K562 (cell line): ENCODE results near the gene SCARB2. TPM values are rescaled to one million over a fixed set of nuclear protein-coding genes. Genes with fewer than 3 reads are reported as not detected.

Experiments used
- ATAC-seq: fragments of 200-7000 bp; cut with Tn5 transposase; 3 replicates; pipeline ENCODE4 v1.9.1; 2020; ENCODE audit warnings: moderate library complexity
- BruUV-seq: library from RNA; stranded (reverse); fragments of 400-500 nt; replicated peaks from 2 replicates; lab custom pipeline; 2021; lab: Mats Ljungman, UMichigan
- CTCF ChIA-PET: fragments of 300-600 bp; formaldehyde crosslinking; extraction: SDS; loops from one replicate; lab custom pipeline; 2021; ENCODE audit warnings: low intra/inter-chr PET ratio; lab: Yijun Ruan, JAX
- POLR2A ChIA-PET: fragments of 300-600, 350-650 bp; sonication (Branson Sonifier 250); formaldehyde crosslinking; extraction: SDS; loops from one replicate; lab custom pipeline; 2021; ENCODE audit warnings: antibody characterized with exemption, inconsistent platforms; lab: Yijun Ruan, JAX
- DNase-seq, 4 experiments: peaks; one replicate each; pipeline versions ENCODE4 v3.0.0 to v3.0.0-alpha.2; 2011 to 2018; ENCODE audit warnings: low spot score in 3 of 4, mixed read lengths in 3 of 4; ENCODE audit errors: extremely low read depth in 1 of 4
- FAIRE-seq: peaks from 2 replicates; lab custom pipeline; 2011; peaks lifted over from hg19 to GRCh38; lab: Jason Lieb, UNC
- H2AFZ ChIP-seq: 2 replicates; pipeline ENCODE4 v1.6.0; 2011; ENCODE audit warnings: low read depth, low read length, control low read depth, inconsistent platforms
- H3K27ac ChIP-seq: fragments of 200-600 bp; 3 replicates; pipeline ENCODE4 v1.8.0; 2011; ENCODE audit warnings: low read depth, mild to moderate bottlenecking, control low read depth, inconsistent platforms, low read length, moderate library complexity, mixed read lengths; ENCODE audit errors: extremely low read depth
- H3K27me3 ChIP-seq, 2 experiments: fragments of 300-600 bp in 1 of 2; 2 replicates in 1 of 2; 3 replicates in 1 of 2; pipeline versions ENCODE4 v1.6.0 to v1.8.0; 2011; ENCODE audit warnings: inconsistent platforms in 2 of 2, low read length in 2 of 2, mild to moderate bottlenecking in 1 of 2, mixed read lengths in 1 of 2, moderate library complexity in 1 of 2; ENCODE audit not compliant: control insufficient read depth in 2 of 2, insufficient read depth in 2 of 2
- H3K36me3 ChIP-seq: fragments of 300-600 bp; 3 replicates; pipeline ENCODE4 v1.8.0; 2011; ENCODE audit warnings: mild to moderate bottlenecking, low read length, inconsistent platforms; ENCODE audit not compliant: control insufficient read depth, insufficient read depth
- H3K4me1 ChIP-seq, 2 experiments: fragments of 200-600 bp in 1 of 2; replicated peaks in 1 of 2; 2 replicates in 1 of 2; 3 replicates in 1 of 2; pipeline versions ENCODE4 v1.5.1 to v1.8.0; 2011; ENCODE audit warnings: inconsistent platforms in 2 of 2, low read length in 2 of 2, mild to moderate bottlenecking in 1 of 2, mixed read lengths in 1 of 2, moderate library complexity in 1 of 2; ENCODE audit not compliant: control insufficient read depth in 2 of 2, insufficient read depth in 2 of 2
- H3K4me2 ChIP-seq: 2 replicates; pipeline ENCODE4 v1.6.1; 2011; ENCODE audit warnings: low read length, control low read depth, inconsistent platforms, mixed read lengths; ENCODE audit not compliant: insufficient read depth
- H3K4me3 ChIP-seq: fragments of 200-600 bp; sonication (generic), shearing (Covaris generic); 2 replicates; pipeline ENCODE4 v1.5.1; 2016; ENCODE audit warnings: control low read depth, inconsistent platforms
- H3K79me2 ChIP-seq: fragments of 200-600 bp; 3 replicates; pipeline ENCODE4 v1.8.0; 2011; ENCODE audit warnings: low read length, inconsistent platforms; ENCODE audit not compliant: control insufficient read depth, insufficient read depth
- H3K9ac ChIP-seq, 2 experiments: 2 replicates each; pipeline versions ENCODE4 v1.6.0 to v1.6.1; 2011; ENCODE audit warnings: low read depth in 2 of 2, low read length in 2 of 2, control low read depth in 1 of 2, inconsistent platforms in 1 of 2, mild to moderate bottlenecking in 1 of 2, mixed read lengths in 1 of 2; ENCODE audit not compliant: insufficient read depth in 1 of 2
- H3K9me1 ChIP-seq: one replicate; pipeline ENCODE4 v1.6.0; 2011; ENCODE audit warnings: inconsistent platforms, mild to moderate bottlenecking, low read length, moderate library complexity; ENCODE audit not compliant: control insufficient read depth, insufficient read depth
- H3K9me3 ChIP-seq: replicated peaks from 2 replicates; pipeline ENCODE4 v1.5.1; 2011; ENCODE audit warnings: low read depth, low read length, inconsistent platforms; ENCODE audit not compliant: control insufficient read depth, insufficient read depth
- H4K20me1 ChIP-seq: replicated peaks from 2 replicates; pipeline ENCODE4 v1.6.1; 2011; ENCODE audit warnings: low read length, inconsistent platforms, mixed read lengths; ENCODE audit not compliant: control insufficient read depth, insufficient read depth
- MYBL2 ChIP-seq, 2 experiments: fragments of 450-650 bp in 1 of 2; sonication (generic) in 1 of 2; formaldehyde crosslinking in 1 of 2; IDR thresholded peaks; 2 replicates each; pipeline versions ENCODE4 v1.6.1 to v1.8.1; 2017 to 2022; ENCODE audit warnings: borderline replicate concordance in 1 of 2, inconsistent platforms in 1 of 2, low read depth in 1 of 2, mild to moderate bottlenecking in 1 of 2, missing genetic modification reagents in 1 of 2, moderate library complexity in 1 of 2
- PML ChIP-seq: IDR thresholded peaks from 2 replicates; pipeline ENCODE4 v1.6.1; 2012; ENCODE audit warnings: low read length, inconsistent platforms
- ZNF398 ChIP-seq: fragments of 250-450 bp; sonication (Bioruptor Pico); IDR thresholded peaks from 2 replicates; pipeline ENCODE4 v1.8.0; 2021; ENCODE audit warnings: moderate library complexity, mild to moderate bottlenecking, inconsistent platforms
- in situ Hi-C: fragments of 300-500 bp; cut with MboI; formaldehyde crosslinking; loops from 4 replicates; pipeline ENCODE4 v1.15.0; 2018; ENCODE audit warnings: inconsistent platforms, mixed read lengths
- intact Hi-C: fragments of 100-400 bp; cut with micrococcal nuclease; formaldehyde crosslinking; loops from 2 replicates; pipeline ENCODE4 v1.14.2; 2022
- polyA plus RNA-seq, 8 experiments: library from polyadenylated mRNA; depleted of rRNA in 4 of 8; stranded (reverse) in 5 of 8; unstranded in 3 of 8; fragments of >200 nt; fragmentation: Nextera tagmentation in 2 of 8; fragmentation: Illumina TruSeq in 1 of 8; extraction: Ambion mirVana in 2 of 8; extraction: Trizol in 1 of 8; gene quantifications; 2 replicates each; pipeline versions ENCODE4 v1.2.1 to v1.2.3, GENCODE V29; 2011 to 2014; ENCODE audit warnings: inconsistent platforms in 1 of 8, missing spikeins in 1 of 8
- total RNA-seq, 7 experiments: library from RNA; depleted of rRNA in 6 of 7; stranded (reverse); fragments of >200 nt in 6 of 7; fragmentation: Illumina TruSeq in 2 of 7; extraction: Trizol in 2 of 7; gene quantifications; 2 replicates each; pipeline versions ENCODE4 v1.2.1 to v1.2.3, GENCODE V29; 2011 to 2021; ENCODE audit warnings: low replicate concordance in 1 of 7
- TF ChIP-seq, protein P1 (sequence below): fragments of 450-650 bp; IDR thresholded peaks from 2 replicates; pipeline ENCODE4 v1.6.1; 2014; ENCODE audit warnings: low read depth, mild to moderate bottlenecking, moderate library complexity, borderline replicate concordance

Gene SCARB2
- total and polyA plus RNA-seq, 9 of the 15 experiments (the other 6 are each of a cell fraction or from before 2014, with no cell fraction given), result 6.1 to 25.8 (median 17.8) TPM

DNA sequence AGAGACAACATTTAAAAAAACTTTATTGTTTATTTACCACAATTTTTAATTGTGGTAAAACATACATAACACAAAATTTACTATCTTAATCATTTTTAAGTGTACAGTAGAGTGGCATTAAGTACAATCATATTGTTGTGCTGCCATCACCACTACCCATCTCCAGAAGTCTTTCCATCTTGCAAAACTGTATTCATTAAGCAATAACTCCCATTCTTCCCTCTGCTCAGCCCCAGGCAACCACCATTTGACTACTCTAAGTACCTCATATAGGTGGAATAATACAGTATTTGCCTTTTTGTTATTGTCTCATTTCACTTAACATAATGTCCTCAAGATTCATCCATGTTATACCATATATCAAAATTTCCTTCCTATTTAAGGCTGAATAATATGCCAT is 25.1 kb upstream of the SCARB2 start:
- intact Hi-C loops, result no loop called here
- Histone ChIP-seq H3K4me2 (no peak overlapping the region), H3K36me3 (no peaks in the 10 kb centered on the region; the same call in 2 of the 3 replicates), H2AFZ (no peak overlapping the region), H3K27ac (no peak overlapping the region), H3K9me1 (no peaks in the 10 kb centered on the region), H3K4me3 (no peak overlapping the region), H4K20me1 (no peaks in the 10 kb centered on the region), H3K9me3 (peaks cover 6% of the 10 kb centered on the region; the same call in 1 of the 2 replicates), H3K9ac (no peak overlapping the region), H3K27me3 (no peaks in the 10 kb centered on the region), H3K4me1 (peaks cover 0 to 3% of the 10 kb centered on the region in 2 experiments; a peak in 1 of 5 replicates), H3K79me2 (peaks cover 8% of the 10 kb centered on the region)
- FAIRE-seq (no peak), DNase-seq (no peak), ATAC-seq (no peak)
- no peak for TF ChIP-seq PML
- TF ChIP-seq MYBL2 (IDR thresholded peaks at IDR 0.05; ENCODE audit: low read depth), result no peak
- no peak for TF ChIP-seq MYBL2 (CRISPR knock-in tag; IDR thresholded peaks at IDR 0.05; ENCODE audit: borderline replicate concordance)
- no peak for TF ChIP-seq ZNF398
- TF ChIP-seq, protein P1, sequence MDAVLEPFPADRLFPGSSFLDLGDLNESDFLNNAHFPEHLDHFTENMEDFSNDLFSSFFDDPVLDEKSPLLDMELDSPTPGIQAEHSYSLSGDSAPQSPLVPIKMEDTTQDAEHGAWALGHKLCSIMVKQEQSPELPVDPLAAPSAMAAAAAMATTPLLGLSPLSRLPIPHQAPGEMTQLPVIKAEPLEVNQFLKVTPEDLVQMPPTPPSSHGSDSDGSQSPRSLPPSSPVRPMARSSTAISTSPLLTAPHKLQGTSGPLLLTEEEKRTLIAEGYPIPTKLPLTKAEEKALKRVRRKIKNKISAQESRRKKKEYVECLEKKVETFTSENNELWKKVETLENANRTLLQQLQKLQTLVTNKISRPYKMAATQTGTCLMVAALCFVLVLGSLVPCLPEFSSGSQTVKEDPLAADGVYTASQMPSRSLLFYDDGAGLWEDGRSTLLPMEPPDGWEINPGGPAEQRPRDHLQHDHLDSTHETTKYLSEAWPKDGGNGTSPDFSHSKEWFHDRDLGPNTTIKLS, result no peak
- POLR2A ChIA-PET, result no interaction called here
- in situ Hi-C loops, result no loop called here
- no TSS peak for BruUV-seq
- CTCF ChIA-PET, result no interaction called here
